Measurements from ENCODE around the gene GAPDHS. TPM values are rescaled to one million over a fixed set of nuclear protein-coding genes. Genes with fewer than 3 reads are reported as not detected.

GAPDHS gene
- total RNA-seq, 2 donors from 2014 or later: 13.4 TPM; not detected in 1

DNA sequence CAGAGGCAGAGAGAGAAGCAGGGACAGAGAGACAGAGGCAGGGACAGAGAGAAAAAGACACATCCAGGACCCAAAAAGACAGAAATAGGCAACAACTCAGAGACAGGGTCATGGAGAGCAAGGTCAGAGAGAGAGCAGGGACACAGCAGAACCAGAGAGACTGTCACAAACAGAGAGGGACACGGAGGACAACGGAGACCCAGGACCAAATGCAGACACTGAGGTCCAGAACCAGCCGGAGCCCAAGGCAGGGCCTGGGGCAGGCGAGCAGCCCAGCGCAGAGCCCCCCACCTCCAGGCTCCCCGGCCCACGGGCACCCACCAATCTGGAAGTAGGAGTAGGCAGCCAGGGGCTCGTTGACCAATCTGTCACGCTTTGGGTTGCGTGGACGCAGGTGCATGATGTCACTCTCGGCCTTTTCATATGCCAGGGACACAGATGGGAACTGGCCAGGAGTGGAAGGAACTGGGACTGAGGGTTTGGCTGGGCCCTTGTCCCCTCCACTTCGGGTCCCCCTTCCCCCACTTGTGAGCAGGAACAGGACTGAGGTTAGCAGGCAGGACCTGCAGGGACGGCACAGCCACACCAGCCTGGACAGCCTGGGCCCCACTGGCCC, 20.2 kb downstream of the GAPDHS start:
- DNase-seq (ENCODE audit: low spot score): no peak
- H3K4me3 ChIP-seq: no peak overlapping the region
- WGBS: 69% methylated on average over 14 of the region's 14 CpGs
- TF ChIP-seq CTCF (IDR thresholded peaks at IDR 0.05) (no peak), POLR2A (IDR thresholded peaks at IDR 0.05) (no peak), POLR2AphosphoS5 (IDR thresholded peaks at IDR 0.05) (no peak)
- intact Hi-C loops (cut with DNase I): no loop called here
- H3K27ac ChIP-seq: no peak overlapping the region
- H3K9me3 ChIP-seq: no peaks in the 10 kb centered on the region
- no peaks in the 10 kb centered on the region for H3K36me3 ChIP-seq
- peaks cover 4% of the 10 kb centered on the region for H3K27me3 ChIP-seq (replicated peaks; ENCODE audit: insufficient read depth)
- no peaks in the 10 kb centered on the region for H3K4me1 ChIP-seq (replicated peaks)

DNA sequence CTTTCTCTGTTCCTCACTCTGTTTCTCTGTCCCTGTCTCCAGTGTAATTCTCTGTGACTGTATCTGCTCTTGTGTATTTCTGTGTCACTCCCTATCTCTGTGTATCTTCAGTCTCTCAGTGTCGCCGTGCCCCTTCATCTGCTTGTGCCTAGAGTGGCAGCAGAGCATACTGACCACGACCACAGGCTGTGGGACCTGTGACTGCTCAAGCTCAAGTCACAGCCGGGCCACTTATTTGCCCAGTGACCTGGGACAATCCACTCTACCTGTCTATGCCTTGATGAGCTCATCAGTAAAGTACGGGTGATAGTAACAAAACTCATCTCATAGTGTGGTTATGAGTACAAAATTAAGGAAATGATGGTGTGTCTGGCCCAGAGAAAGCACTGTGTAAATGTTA, 20.8 kb downstream of the GAPDHS start:
- 62% methylated on average over 5 of the region's 5 CpGs for WGBS
- no peak for DNase-seq (ENCODE audit: low spot score)
- no peaks in the 10 kb centered on the region for H3K36me3 ChIP-seq
- intact Hi-C loops (cut with DNase I): no loop called here
- TF ChIP-seq CTCF (IDR thresholded peaks at IDR 0.05): no peak
- no peak for TF ChIP-seq POLR2A (IDR thresholded peaks at IDR 0.05)
- TF ChIP-seq POLR2AphosphoS5 (IDR thresholded peaks at IDR 0.05): no peak
- no peak overlapping the region for H3K4me3 ChIP-seq
- no peaks in the 10 kb centered on the region for H3K4me1 ChIP-seq (replicated peaks)
- H3K9me3 ChIP-seq: no peaks in the 10 kb centered on the region
- no peak overlapping the region for H3K27ac ChIP-seq
- H3K27me3 ChIP-seq (replicated peaks; ENCODE audit: insufficient read depth): peaks cover 4% of the 10 kb centered on the region

DNA sequence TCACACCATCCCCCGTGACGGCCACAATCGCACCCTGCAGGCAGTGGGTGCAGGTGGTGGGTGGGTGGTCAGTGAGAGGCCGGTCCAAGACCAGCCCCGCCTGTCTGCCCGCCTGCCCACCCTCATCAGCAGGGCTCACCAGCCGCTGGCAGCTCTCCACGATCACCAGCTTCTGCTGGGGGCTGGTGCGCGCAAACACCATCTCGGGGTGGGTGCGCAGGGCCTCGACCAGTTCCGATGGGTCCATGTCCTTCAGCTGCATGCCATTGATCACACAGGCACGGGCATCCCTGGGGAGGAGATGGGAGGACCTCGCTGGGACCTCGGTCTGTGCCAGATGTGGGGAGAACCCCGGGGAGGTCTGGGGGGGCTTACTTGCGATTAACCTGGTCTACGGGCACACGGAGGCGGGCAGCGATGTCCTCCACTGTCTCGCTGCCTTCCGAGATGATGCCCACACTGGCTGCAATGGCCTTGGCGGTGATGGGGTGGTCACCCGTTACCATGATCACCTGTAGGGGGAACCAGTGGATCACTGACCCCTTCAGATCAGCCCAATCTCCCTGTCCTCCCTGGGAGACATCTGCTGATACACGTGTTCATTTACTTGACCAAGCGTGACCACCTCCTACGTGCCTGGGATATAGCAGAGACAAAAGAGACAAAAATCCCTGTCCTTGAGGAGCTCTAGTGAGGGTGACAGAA, 22.2 kb downstream of the GAPDHS start:
- no peak for TF ChIP-seq POLR2AphosphoS5 (IDR thresholded peaks at IDR 0.05)
- no peak for TF ChIP-seq CTCF (IDR thresholded peaks at IDR 0.05)
- no peak for TF ChIP-seq POLR2A (IDR thresholded peaks at IDR 0.05)
- no peaks in the 10 kb centered on the region for H3K4me1 ChIP-seq (replicated peaks)
- DNase-seq (ENCODE audit: low spot score): no peak
- intact Hi-C loops (cut with DNase I): no loop called here
- H3K27ac ChIP-seq: no peak overlapping the region
- no peaks in the 10 kb centered on the region for H3K36me3 ChIP-seq
- peaks cover 4% of the 10 kb centered on the region for H3K27me3 ChIP-seq (replicated peaks; ENCODE audit: insufficient read depth)
- H3K9me3 ChIP-seq: no peaks in the 10 kb centered on the region
- WGBS: 72% methylated on average over 30 of the region's 30 CpGs
- H3K4me3 ChIP-seq: no peak overlapping the region

- no peak overlapping the region for H3K4me3 ChIP-seq
- H3K27me3 ChIP-seq (replicated peaks; ENCODE audit: insufficient read depth): peaks cover 4% of the 10 kb centered on the region
- intact Hi-C loops (cut with DNase I): no loop called here
- H3K4me1 ChIP-seq (replicated peaks): no peaks in the 10 kb centered on the region
- H3K36me3 ChIP-seq: no peaks in the 10 kb centered on the region
- DNase-seq (ENCODE audit: low spot score): no peak
- H3K9me3 ChIP-seq: no peaks in the 10 kb centered on the region
- no peak for TF ChIP-seq CTCF (IDR thresholded peaks at IDR 0.05)
- TF ChIP-seq POLR2AphosphoS5 (IDR thresholded peaks at IDR 0.05): no peak
- no peak for TF ChIP-seq POLR2A (IDR thresholded peaks at IDR 0.05)
- H3K27ac ChIP-seq: no peak overlapping the region
- WGBS: 84% methylated on average over 9 of the region's 9 CpGs
Measured at GRCh38 chr19:35556025-35556590, 22.9 kb downstream of the GAPDHS start.
